HG03066 (cell line): Measurements from ENCODE around the gene RAD51B.
"Not testable (repeated sequence)": the region's sequence is repeated elsewhere in the genome, so short reads cannot be mapped to it uniquely, and the experiment has no call there.

Experiments
- ATAC-seq: cut with Tn5 transposase; IDR thresholded peaks from one replicate; pipeline ENCODE4 v1.9.1; 2021; ENCODE audit warnings: low read depth; ENCODE audit not compliant: unreplicated experiment

Gene RAD51B

GRCh38 chr14:67973436-67973835 lies 153.9 kb downstream of the RAD51B start:
- no peak for ATAC-seq

GRCh38 chr14:67975470-67975869 lies 155.9 kb downstream of the RAD51B start:
- ATAC-seq, result no peak

- no peak for ATAC-seq
Observed at GRCh38 chr14:67977434-67978034, 158.0 kb downstream of the RAD51B start.

- no peak for ATAC-seq
Observed at GRCh38 chr14:67978749-67979148, 159.2 kb downstream of the RAD51B start.

- ATAC-seq, result no peak
Observed at GRCh38 chr14:67982711-67983608, 163.4 kb downstream of the RAD51B start.

- ATAC-seq, result no peak
Observed at GRCh38 chr14:67984274-67984673, 164.7 kb downstream of the RAD51B start.

GRCh38 chr14:67986131-67986841 lies 166.7 kb downstream of the RAD51B start:
- no peak for ATAC-seq

GRCh38 chr14:67987606-67988005 lies 168.0 kb downstream of the RAD51B start:
- ATAC-seq, result no peak

- ATAC-seq, result not testable (repeated sequence)
Observed at GRCh38 chr14:67988210-67988609, 168.6 kb downstream of the RAD51B start.

GRCh38 chr14:67990576-67990975 lies 171.0 kb downstream of the RAD51B start:
- no peak for ATAC-seq

- no peak for ATAC-seq
Observed at GRCh38 chr14:67994531-67994930, 175.0 kb downstream of the RAD51B start.

GRCh38 chr14:67996235-67996634 lies 176.7 kb downstream of the RAD51B start:
- no peak for ATAC-seq

GRCh38 chr14:67998834-67999233 lies 179.3 kb downstream of the RAD51B start:
- ATAC-seq, result no peak

GRCh38 chr14:67999290-67999689 lies 179.7 kb downstream of the RAD51B start:
- no peak for ATAC-seq

- no peak for ATAC-seq
Observed at GRCh38 chr14:67999705-68000384, 180.3 kb downstream of the RAD51B start.

- ATAC-seq, result no peak
Observed at GRCh38 chr14:68000511-68000910, 180.9 kb downstream of the RAD51B start.

GRCh38 chr14:68008491-68008890 lies 188.9 kb downstream of the RAD51B start:
- no peak for ATAC-seq

GRCh38 chr14:68011406-68012028 lies 191.9 kb downstream of the RAD51B start:
- no peak for ATAC-seq

GRCh38 chr14:68012871-68013270 lies 193.3 kb downstream of the RAD51B start:
- no peak for ATAC-seq

GRCh38 chr14:68013326-68013725 lies 193.7 kb downstream of the RAD51B start:
- ATAC-seq, result no peak
